Breast epithelium (tissue), 4 donors: ENCODE measurements around the gene FYN. TPM values are rescaled to one million over a fixed set of nuclear protein-coding genes. Genes with fewer than 3 reads are reported as not detected.
A peak's percentile ranks its signal among the peaks of the same experiment; 100 is the strongest.
"Not testable (repeated sequence)": the region's sequence is repeated elsewhere in the genome, so short reads cannot be mapped to it uniquely, and the experiment has no call there.

Experiments used
- DNase-seq, 2 donors: peaks; one replicate each; pipeline ENCODE4 v3.0.0-alpha.2; 2019; ENCODE audit warnings: low spot score in 2 of 2
- H3K27ac ChIP-seq, 2 donors: fragments of 200-600 bp; sonication (generic) in 1 of 2; one replicate each; pipeline ENCODE4 v1.5.1; 2016 to 2019; ENCODE audit warnings: mild to moderate bottlenecking in 1 of 2
- H3K27me3 ChIP-seq, 2 donors: fragments of 200-600 bp; sonication (generic) in 1 of 2; one replicate each; pipeline versions ENCODE4 v1.5.1 to v1.6.0; 2017 to 2019; ENCODE audit warnings: control low read depth in 1 of 2, mild to moderate bottlenecking in 1 of 2
- H3K36me3 ChIP-seq: fragments of 200-600 bp; one replicate; pipeline ENCODE4 v1.5.1; 2019
- H3K4me1 ChIP-seq, 2 donors: fragments of 200-600 bp; sonication (generic); one replicate each; pipeline ENCODE4 v1.5.1; 2016 to 2019; ENCODE audit warnings: control low read depth in 1 of 2
- H3K4me3 ChIP-seq, 3 donors: fragments of 200-600 bp; sonication (generic); 1 replicate in 2 of 3; 2 replicates in 1 of 3; pipeline ENCODE4 v1.5.1; 2016 to 2019; ENCODE audit warnings: mild to moderate bottlenecking in 3 of 3, moderate library complexity in 2 of 3
- H3K9me3 ChIP-seq, 2 donors: fragments of 200-600 bp; sonication (generic) in 1 of 2; one replicate each; pipeline ENCODE4 v1.5.1; 2016 to 2019; ENCODE audit warnings: control low read depth in 1 of 2
- CTCF ChIP-seq, 3 donors: fragments of 450-650 bp; IDR thresholded peaks; one replicate each; pipeline ENCODE4 v1.5.1; 2016 to 2017; ENCODE audit warnings: antibody characterized with exemption in 3 of 3, mild to moderate bottlenecking in 3 of 3, moderate library complexity in 3 of 3
- POLR2A ChIP-seq: fragments of 450-650 bp; IDR thresholded peaks from one replicate; pipeline ENCODE4 v1.6.1; 2016; ENCODE audit warnings: antibody characterized with exemption, mild to moderate bottlenecking, moderate library complexity
- POLR2AphosphoS5 ChIP-seq, 3 donors: sonication (generic); formaldehyde crosslinking; IDR thresholded peaks; one replicate each; pipeline ENCODE4 v1.6.1; 2017; ENCODE audit warnings: antibody characterized with exemption in 3 of 3
- intact Hi-C: fragments of 100-400 bp; cut with DNase I; formaldehyde crosslinking; loops from one replicate; pipeline ENCODE4 v1.15.1; 2023; ENCODE audit warnings: low total_unique reads
- total RNA-seq, 3 donors: library from RNA; depleted of rRNA; stranded (reverse); fragments of >200 nt; gene quantifications; one replicate each; pipeline ENCODE4 v1.1.0, GENCODE V29; 2016

The FYN gene
- total RNA-seq, 3 donors from 2014 or later: 44.8 to 209 (median 111) TPM

- Histone ChIP-seq H3K4me3 (no peak overlapping the region), H3K9me3 (no peaks in the 10 kb centered on the region), H3K27ac (peak overlapping the region; percentile 86 to 95), H3K4me1 (no peaks in the 10 kb centered on the region), H3K27me3 (no peaks in the 10 kb centered on the region), H3K36me3 (no peaks in the 10 kb centered on the region)
- intact Hi-C loops: no loop called here
- DNase-seq: no peak
- TF ChIP-seq POLR2AphosphoS5 (IDR thresholded peaks at IDR 0.05) (no peak), POLR2A (no peak), CTCF (IDR thresholded peaks at IDR 0.05) (no peak)
Observed at GRCh38 chr6:111685058-111685457, 188.2 kb downstream of the FYN start.

GRCh38 chr6:111683749-111684267, 189.4 kb downstream of the FYN start:
- Histone ChIP-seq H3K27me3 (no peaks in the 10 kb centered on the region), H3K9me3 (no peaks in the 10 kb centered on the region), H3K4me1 (no peaks in the 10 kb centered on the region), H3K4me3 (no peak overlapping the region), H3K27ac (peak overlapping the region; percentile 86 to 95), H3K36me3 (no peaks in the 10 kb centered on the region)
- peak in 1 of 2 donors; percentile 39 for DNase-seq
- TF ChIP-seq POLR2AphosphoS5 (IDR thresholded peaks at IDR 0.05) (peak; percentile 18 to 70 (median 58)), POLR2A (no peak), CTCF (IDR thresholded peaks at IDR 0.05) (no peak)
- intact Hi-C loops: no loop called here

DNA sequence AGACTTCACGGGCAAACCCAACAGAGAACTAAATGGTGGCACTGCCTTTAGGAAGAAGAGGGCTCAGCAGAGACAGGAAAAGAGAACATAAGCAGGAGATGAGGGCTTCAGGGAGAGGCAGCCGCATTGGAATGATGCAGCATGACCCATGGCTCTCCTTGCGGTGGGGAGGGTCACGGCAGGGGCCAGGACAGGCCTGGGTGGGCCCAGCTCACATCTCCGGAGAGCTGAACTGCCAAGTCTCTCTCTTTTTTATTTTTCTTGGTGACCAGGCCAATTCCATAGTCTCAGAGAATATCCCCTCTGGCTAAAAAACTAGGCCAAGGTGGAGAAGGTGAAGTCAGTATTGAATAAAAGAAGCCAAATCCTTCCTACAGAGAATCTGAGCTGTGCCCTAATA, 190.1 kb downstream of the FYN start:
- H3K9me3 ChIP-seq: no peaks in the 10 kb centered on the region
- H3K27ac ChIP-seq: peak overlapping the region; percentile 86 to 95
- DNase-seq: no peak
- TF ChIP-seq POLR2A (no peak), CTCF (IDR thresholded peaks at IDR 0.05) (no peak), POLR2AphosphoS5 (IDR thresholded peaks at IDR 0.05) (no peak)
- intact Hi-C loops: no loop called here
- H3K4me3 ChIP-seq: no peak overlapping the region
- no peaks in the 10 kb centered on the region for H3K27me3 ChIP-seq
- H3K4me1 ChIP-seq: no peaks in the 10 kb centered on the region
- no peaks in the 10 kb centered on the region for H3K36me3 ChIP-seq

DNA sequence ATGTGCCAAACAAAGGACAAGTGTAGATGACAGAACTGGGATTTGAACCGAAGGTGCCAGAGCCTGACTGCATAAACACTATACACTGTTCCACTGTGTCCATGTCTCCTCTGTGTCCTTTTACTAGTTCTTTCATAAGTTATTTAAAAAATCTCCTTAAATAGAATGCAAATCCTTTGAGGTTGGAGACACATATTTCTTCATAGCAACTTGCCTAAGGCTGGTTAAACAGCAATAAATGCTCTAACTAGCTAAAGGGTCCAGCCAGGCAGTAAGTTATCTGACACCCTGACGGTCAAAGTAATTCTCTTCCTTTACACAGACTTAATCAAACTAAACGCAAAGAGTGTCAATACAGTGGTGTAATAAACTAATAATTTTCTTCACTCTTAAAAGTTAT, 191.4 kb downstream of the FYN start:
- TF ChIP-seq POLR2AphosphoS5 (IDR thresholded peaks at IDR 0.05) (no peak), POLR2A (no peak), CTCF (IDR thresholded peaks at IDR 0.05) (no peak)
- peak overlapping the region; percentile 86 to 95 for H3K27ac ChIP-seq
- intact Hi-C loops: no loop called here

GRCh38 chr6:111680811-111681609, 192.2 kb downstream of the FYN start:
- H3K27me3 ChIP-seq, H3K9me3 ChIP-seq, H3K4me3 ChIP-seq, H3K36me3 ChIP-seq, intact Hi-C loops, DNase-seq, H3K4me1 ChIP-seq: not testable (repeated sequence)
- peak overlapping the region in 1 of 2 donors; percentile 95 for H3K27ac ChIP-seq

More for the DNA sequence above, 191.4 kb downstream of the FYN start:
- Histone ChIP-seq H3K27me3 (no peaks in the 10 kb centered on the region), H3K9me3 (no peaks in the 10 kb centered on the region), H3K4me1 (no peaks in the 10 kb centered on the region), H3K4me3 (no peak overlapping the region), H3K36me3 (no peaks in the 10 kb centered on the region)
- no peak for DNase-seq
